ENCODE results near the gene PADI6.
A peak's percentile ranks its signal among the peaks of the same experiment; 100 is the strongest.
"Not testable (repeated sequence)": the region's sequence is repeated elsewhere in the genome, so short reads cannot be mapped to it uniquely, and the experiment has no call there.

Gene PADI6

DNA sequence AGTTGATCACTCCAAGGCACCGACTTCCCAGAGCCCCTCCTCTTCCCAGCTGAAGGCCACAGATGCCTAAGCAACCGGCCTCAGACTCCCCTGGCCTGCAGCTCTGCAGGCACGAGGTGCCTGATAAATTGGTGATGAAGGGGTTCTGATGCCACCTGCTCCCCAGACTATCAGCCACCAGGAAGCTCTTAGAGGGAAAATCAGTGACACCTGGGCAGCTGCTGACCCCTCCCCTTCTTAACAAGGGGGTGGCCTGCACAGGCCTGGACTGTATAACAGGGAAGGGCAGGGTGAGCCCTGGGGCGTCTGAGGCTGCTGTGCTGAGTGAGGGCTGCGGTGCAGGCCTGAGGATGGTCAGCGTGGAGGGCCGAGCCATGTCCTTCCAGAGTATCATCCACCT is at the start of gene PADI6:
Gene PADI6, plus strand, starts transcription at position 301 of the 400 bp plus-strand sequence. Its CDS starts 50 bp downstream, at position 351.
- DNase-seq (ENCODE audit: low read depth in 2 of 2): no peak

DNA sequence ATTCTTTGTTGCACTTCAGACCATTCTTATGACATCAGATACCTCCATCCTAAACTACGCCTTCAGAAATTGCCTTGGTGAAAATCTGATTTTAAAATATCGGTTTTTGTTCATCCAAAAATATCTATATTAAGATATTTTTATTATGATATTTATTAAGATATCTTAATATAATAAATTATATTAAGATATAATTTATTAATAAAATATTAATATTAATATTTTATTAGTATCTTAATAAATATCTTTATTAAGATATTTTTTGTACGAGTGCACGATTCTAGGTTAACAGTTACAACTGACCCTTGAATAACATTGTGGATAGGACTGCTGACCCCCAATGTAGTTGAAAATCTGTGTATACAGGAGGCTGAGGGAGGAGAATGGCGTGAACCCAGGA is 43.1 kb upstream of the PADI6 start:
- DNase-seq (ENCODE audit: low read depth in 2 of 2): no peak

DNA sequence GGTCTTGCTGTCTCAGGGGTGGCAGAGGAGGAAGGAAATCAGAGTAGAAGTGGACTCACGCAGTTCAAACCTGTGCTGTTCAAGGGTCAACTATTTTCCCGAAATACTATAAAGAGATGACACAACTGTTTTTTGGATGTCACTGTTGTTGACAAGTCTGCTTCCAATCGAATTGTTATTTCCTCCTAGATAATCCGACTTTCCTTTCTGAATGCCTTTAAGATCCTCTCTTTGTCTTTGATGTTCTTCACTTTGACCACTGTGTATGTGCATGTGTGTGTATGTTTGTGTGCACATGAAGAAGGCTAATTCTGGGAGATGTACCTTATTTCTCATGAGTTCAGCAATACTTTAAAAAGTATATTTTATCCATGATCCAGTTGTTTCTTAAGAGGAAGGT is 42.4 kb upstream of the PADI6 start:
- DNase-seq (ENCODE audit: low read depth in 2 of 2): no peak

DNA sequence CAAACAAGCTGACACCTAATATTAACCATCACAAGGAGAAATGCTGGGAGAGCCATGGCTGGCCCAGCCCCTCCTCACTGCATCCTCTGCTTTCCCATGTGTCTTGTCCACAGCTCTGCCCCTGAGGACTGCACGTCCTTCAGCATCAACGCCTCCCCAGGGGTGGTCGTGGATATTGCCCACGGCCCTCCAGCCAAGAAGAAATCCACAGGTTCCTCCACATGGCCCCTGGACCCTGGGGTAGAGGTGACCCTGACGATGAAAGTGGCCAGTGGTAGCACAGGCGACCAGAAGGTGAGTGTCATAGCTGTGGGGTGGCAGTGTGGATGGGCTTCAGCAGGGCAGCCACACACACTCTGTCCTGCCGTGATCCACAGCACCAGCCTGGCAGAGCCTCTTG is 41.1 kb upstream of the PADI6 start:
- DNase-seq (ENCODE audit: low read depth in 2 of 2): no peak

DNA sequence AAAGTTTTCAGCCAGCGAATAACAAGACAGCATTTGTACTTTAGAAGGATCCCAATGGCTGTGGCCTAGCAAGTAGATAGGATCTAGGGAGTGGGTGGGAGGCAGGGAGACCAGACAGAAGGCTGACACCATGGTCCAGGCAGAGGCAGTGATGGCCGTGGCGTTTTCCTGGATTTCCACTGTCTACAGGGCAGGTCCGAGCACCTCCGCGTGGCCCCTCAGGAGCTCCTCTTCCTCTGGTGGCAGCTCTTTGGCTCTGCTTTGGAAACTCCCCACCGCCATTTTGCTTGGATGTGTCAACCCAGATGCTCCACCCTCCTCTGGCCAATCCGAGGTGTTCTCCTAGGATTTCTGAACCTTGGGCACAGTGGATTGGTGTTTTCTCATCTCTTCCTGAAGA is 38.9 kb upstream of the PADI6 start:
- no peak for DNase-seq (ENCODE audit: low read depth in 2 of 2)

DNA sequence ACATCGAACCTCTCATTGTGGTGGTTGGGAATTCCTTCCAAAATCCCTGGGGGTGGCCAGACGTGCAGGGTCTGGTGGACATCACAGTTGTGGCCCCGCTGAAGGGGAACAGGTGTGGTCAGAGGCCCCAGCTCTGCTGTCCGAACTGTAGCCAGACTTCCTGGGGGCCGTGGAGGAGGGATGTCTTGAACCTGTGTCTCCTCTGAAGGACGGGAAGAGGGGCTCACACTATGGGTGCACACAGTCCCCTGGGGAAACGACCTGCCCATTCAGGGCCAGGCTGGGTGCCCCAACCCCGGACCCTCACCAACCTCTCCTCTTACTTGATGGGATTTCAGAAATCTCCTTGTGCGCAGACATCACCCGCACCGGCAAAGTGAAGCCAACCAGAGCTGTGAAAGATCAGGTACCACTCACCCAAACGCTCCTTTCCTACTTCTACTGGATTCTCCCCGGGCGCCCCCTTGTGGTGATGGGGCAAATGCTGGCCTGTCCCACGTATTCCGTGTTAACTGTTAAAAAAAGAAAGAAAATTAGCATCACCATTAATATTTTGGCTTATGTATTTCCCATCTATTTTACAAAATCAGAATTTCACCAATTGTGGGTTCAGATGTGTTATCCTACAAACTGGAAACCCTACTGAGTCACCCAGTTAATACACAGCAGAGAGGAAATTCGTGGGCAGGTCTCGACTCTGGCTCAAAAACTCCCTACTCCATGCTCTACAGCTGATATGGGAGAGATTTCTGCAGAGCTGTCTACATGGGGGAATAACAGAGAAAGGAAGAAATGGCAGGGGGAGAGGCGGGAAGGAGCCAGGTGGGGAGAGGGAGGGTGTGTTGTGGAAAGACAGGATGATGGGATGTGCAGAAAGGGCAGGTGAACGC is 35.9 kb upstream of the PADI6 start:
- peak in 1 of 2 donors; percentile 19 for DNase-seq (ENCODE audit: low read depth in 2 of 2)

DNA sequence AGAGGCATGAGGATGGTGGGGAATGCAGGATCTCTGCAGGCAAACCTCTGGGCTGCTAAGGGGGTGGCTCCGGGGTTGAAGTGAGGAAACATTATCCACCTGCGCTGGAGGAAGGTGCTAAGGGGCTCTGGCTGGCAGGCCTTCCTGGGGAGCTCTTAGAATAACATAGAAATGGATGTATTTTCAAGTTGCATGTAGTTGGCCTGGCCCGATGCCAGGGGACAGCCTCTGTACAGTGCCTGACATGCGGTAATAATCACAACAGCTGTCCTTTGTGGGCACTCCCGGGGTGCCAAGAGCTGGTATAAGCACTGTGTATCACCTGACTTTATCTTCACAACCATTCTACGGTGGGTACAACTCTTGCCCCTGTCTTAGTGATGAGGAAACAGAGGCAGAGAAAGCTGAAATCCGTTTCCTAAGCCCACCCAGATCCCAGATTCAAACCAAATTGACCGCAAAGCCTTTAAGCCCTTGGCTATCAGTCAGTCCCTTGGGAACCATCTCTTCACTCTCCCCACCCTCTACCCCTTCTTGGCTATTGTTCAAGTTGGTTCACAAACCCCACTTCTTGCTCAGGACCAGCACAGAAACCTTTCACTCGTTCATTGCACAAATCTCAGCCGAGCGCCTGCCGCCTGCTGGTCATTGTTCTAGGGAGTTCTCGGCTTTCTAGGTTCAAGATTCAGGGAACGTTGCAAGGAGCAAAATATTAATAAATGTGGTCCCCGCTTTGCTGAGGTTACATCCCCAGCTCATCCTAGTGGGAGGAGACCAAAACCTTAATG is 33.1 kb upstream of the PADI6 start:
- no peak for DNase-seq (ENCODE audit: low read depth in 2 of 2)

DNA sequence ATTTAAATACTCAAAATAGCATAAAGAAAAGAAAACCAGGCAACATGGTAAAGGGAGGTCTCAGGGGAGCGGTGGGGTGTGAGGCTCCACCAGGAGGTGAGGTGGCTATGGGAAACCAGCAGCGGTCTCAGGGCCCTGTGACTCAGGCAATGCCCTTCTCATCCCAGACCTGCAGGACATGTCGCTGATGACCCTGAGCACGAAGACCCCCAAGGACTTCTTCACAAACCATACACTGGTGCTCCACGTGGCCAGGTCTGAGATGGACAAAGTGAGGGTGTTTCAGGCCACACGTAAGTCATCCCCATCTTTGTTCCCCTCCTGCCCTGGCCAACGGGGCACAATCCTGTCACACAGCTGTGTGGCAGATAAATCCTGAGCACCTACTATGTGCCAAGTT is 32.5 kb upstream of the PADI6 start:
- DNase-seq (ENCODE audit: low read depth in 2 of 2): no peak

DNA sequence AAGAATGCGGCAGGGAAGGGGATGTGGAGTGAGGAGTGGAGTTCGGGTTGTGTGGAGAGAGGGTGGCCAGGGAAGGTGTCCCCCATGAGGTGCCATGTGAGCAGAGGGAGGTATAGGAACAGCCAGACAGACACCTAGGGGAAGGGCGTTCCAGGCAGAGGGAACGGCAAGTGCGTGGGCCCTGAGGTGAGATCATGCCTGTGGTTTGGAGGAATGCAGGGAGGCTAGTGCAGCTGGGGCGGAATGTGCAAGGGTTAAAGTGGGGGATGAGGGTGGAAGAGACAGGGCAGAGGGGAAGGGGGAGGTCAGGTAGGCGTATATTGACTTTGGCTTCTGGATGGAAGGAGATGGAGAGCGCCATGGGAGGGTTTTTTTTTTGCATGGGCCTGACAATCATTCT is 31.6 kb upstream of the PADI6 start:
- DNase-seq (ENCODE audit: low read depth in 2 of 2): no peak

DNA sequence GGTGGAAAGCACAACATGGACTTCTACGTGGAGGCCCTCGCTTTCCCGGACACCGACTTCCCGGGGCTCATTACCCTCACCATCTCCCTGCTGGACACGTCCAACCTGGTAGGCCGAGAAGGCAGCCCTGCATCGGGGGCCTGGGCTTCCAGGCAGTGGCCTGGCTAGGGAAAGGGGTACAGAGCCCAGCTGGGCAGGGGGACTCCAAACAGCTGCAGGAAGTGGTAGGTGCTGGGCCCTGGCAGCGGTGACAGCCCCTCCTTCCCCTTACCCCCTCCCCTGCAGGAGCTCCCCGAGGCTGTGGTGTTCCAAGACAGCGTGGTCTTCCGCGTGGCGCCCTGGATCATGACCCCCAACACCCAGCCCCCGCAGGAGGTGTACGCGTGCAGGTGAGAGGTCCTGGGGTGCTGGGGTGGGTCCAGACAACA is 30.0 kb upstream of the PADI6 start:
- DNase-seq (ENCODE audit: low read depth in 2 of 2): no peak

DNA sequence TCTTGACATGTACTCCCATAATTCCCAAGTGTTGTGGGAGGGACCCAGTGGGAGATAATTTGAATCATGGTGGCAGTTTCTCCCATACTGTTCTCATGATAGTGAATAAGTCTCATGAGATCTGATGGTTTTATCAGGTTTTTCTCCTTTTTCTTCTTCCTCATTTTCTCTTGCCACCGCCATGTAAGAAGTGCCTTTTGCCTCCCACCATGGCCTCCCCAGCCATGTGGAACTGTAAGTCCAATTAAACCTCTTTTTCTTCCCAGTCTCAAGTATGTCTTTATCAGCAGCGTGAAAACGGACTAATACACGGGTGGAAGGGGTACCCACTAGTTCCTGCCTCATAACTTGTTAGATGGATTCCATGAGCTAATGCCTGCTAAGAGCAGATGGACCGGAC is 26.5 kb upstream of the PADI6 start:
- not testable (repeated sequence) for DNase-seq (ENCODE audit: low read depth in 2 of 2)

DNA sequence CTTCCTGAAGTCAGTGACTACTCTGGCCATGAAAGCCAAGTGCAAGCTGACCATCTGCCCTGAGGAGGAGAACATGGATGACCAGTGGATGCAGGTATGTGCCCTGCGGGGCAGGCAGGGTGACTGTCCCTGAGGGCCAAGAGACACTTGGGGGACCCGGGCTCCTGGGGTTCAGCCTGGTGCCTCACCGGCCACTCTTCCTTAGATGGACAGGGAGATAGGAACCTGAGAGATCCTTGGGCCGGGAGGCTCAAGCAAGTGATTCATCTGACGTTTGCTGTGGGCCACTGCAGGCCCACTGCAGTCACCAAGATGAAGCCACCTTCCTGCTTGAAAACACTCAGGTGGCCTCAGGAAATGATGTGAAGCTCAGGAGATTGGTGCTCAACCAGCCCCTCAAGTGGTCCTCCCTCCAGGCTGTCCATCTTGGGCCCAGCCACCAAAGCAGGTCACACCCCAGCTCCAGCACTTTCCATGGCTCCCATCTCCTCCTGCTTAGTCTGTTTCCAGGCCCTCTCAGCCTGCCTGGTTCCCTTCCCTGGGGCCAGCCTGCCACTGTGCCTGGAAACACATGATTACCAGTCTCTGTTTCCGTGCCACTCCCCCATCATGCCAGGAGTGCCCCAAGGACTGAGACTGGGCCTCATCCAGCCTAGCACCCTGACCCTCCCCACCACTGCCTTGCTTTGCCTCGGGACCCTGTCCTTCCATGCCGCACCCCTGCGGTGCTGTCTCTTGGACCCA is 25.8 kb upstream of the PADI6 start:
- DNase-seq (ENCODE audit: low read depth in 2 of 2): no peak

DNA sequence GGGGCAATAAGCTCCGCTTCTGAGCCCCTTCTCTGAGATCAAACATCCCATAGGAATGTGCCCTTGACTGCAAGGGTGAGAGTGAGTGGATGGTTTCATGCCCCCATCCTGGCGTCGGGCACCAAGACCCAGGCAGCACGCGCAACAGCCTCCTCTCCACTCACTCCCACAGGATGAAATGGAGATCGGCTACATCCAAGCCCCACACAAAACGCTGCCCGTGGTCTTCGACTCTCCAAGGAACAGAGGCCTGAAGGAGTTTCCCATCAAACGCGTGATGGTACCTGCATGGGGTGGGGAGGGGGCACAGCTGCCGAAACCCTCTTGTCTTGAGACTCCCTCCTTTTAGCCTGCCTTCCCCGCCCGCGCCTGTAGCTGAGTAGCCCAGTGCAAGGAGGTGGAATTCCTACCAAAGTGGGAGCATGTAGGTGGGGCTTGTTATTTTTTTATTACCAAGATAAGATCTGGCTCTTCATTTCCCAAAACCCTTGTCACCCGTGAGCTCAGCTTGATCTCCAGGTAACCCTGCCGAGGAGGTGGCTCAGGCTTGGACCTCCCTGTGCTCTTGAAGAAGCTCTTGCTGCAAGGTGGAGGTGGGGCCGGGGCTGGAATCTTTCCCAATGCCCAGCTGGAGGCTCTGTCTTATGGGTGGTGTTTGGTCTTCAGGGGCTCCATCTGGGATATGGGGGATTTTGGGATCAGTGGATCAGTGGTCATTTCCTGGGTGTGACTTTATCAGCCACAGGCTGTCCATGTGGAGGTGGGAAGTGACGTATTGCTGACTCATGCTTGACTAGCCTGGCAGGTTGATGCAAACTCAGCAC is 24.0 kb upstream of the PADI6 start:
- no peak for DNase-seq (ENCODE audit: low read depth in 2 of 2)

DNA sequence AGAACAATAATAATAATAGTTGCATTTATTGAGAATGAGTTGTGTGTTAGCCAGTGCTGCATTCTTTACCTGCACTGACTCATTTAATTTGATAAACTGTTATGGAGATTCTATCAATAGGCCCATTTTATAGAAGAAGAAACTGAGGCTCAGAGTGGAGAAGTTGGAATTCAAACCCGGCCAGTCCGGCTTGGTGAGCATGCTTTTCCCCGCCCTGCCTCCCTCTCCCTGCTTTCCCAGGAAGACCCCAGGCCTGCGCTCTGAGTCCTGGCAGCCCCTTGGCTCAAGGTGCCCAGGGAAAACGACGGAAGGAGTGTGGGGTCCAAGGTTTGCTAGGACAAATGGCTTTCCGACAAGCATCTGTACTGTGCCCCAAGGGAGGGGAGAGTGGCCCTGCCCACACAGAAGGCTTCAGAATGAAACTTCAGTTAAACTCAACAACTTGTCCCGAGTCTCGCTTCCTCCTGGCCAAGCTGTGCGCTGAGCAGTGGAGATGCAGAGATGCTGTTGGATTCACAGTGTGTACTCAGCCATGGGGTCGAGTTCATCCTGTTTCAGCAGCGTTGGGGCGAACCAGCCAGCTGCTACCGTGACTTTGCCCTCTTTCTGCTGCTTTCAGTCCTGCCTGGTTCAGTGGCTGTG is 23.3 kb upstream of the PADI6 start:
- DNase-seq (ENCODE audit: low read depth in 2 of 2): no peak

DNA sequence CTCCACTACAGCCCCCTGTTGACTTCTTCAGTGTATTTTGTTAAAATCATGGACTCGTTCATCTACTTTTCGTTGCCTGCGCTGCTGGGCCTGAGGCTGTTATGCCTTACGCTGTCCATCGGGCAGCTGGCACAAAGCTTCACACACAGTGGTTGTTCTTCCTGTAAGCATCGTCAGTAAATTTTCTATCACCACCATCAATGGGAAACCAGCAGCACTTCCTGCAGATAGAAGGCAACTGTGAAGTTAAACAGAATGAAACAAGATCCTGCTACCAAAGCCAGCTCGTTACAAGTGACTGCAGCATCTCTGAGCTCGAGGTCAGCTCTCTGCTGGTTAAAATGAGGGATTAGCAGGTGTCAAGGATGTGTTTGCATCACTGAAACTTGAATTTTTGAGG is 21.9 kb upstream of the PADI6 start:
- DNase-seq (ENCODE audit: low read depth in 2 of 2): no peak

DNA sequence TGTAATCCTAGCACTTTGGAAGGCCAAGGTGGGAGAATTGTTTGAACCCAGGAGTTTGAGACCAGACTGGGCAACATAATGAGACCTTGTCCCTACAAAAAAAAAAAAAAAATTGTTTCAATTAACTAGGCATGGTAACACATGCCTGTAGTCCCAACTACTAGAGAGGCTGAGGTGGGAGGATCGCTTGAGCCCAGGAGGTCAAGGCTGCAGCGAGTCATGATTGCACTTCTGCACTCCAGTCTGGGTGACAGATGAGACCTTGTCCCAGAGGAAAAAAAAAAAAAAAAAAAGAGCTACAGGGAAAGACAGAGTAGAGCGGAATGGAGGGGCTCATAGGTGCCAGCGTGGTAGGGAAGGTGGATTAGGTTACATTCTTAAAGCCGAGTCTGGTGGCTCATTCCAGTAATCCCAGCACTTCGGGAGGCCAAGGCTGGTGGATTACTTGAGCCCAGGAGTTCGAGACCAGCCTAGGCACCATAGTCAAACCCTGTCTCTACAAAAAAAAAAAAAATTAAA is 21.0 kb upstream of the PADI6 start:
- no peak for DNase-seq (ENCODE audit: low read depth in 2 of 2)

DNA sequence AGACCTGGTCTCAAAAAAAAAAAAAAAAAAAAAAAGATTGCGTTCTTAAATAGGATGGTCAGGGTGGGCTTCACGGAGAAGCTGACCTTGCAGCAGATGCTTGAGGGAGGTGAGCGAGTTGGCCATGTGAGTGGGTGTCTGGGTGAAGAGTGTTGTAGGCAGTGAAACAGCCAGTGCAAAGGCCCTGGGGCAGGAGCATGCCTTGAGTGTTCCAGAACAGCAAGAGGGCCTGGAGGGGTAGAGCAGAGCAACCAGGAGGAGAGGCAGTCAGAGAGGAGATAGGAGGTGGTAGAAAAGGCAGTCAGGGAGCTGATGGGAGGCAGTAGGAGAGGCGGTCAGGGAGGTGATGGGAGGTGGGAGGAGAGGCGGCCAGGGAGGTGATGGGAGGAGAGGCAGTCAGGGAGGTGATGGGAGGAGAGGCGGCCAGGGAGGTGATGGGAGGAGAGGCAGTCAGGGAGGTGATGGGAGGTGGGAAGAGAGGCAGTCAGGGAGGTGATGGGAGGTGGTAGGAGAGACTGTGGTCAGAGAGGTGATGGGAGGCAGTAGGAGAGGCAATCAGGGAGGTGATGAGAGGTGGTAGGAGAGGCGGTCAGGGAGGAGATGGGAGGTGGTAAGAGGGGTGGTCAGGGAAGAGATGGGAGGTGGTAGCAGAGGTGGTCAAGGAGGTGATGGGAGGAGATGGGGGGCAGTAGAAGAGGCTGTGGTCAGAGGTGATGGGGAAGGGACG is 20.2 kb upstream of the PADI6 start:
- no peak for DNase-seq (ENCODE audit: low read depth in 2 of 2)

DNA sequence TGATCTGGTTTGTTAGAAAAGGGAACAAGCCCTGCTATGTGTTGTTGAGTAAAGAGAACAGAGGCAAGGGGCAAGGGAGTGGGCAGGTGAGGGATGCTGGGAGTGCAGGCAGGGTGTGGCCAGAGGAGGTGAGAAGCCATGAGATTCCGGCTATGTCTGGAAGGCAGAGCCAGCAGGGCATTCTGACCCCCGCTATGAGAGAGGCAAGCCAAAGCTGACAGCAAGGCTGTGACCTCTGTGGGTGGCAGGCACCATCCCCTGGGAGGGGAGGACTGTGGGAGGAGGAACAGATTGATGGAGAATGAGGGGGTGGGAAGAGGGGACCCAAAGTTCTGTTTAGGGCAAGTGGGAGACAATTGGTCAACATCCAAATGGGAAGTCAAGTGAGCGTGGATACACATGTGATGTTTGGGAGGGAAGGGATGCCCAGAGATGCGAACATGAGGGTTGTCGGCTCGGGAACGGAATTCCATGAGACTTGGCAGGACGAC is 19.5 kb upstream of the PADI6 start:
- DNase-seq (ENCODE audit: low read depth in 2 of 2): no peak

DNA sequence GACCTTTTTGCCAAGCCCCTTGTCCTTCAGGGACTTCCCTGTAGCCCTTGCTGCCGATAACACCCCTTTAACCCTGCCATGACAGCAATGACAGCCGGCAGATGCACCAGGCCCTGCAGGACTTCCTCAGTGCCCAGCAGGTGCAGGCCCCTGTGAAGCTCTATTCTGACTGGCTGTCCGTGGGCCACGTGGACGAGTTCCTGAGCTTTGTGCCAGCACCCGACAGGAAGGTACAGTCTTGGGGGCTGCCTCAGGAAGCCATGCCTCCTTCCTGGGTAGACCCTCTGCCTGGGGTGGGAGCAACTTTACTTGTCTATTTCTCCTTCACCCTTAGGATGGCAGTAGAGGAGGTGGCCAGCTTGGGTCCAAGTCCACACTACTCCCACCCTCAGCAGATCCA is 16.1 kb upstream of the PADI6 start:
- DNase-seq (ENCODE audit: low read depth in 2 of 2): no peak
